ENCODE results near the gene B3GNT5.

B3GNT5 gene

DNA sequence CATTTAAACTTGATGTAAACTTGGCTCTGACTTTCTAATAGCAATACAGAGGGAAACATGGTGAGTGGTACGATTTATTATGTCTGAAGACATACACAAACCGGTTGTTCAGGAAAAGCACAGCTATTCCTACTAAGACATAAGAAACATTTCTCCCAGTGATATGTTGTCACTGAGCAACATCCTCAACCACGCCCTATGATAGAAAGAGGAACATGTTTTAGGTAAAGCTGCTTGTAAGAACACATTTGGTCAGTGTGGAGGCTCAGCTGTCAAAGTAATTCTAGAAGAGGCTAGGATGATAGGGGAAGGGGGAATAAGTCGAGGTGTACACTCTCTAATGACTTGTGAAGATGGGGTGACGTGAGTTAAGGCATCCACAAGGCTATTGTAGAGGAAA lies 42.7 kb upstream of the B3GNT5 start:
- TF ChIP-seq, protein P1, sequence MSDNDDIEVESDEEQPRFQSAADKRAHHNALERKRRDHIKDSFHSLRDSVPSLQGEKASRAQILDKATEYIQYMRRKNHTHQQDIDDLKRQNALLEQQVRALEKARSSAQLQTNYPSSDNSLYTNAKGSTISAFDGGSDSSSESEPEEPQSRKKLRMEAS (IDR thresholded peaks at IDR 0.05), result no peak
- TF ChIP-seq TAF1 (IDR thresholded peaks at IDR 0.05; ENCODE audit: low read depth) (no peak), NFIC (IDR thresholded peaks at IDR 0.05) (no peak)

DNA sequence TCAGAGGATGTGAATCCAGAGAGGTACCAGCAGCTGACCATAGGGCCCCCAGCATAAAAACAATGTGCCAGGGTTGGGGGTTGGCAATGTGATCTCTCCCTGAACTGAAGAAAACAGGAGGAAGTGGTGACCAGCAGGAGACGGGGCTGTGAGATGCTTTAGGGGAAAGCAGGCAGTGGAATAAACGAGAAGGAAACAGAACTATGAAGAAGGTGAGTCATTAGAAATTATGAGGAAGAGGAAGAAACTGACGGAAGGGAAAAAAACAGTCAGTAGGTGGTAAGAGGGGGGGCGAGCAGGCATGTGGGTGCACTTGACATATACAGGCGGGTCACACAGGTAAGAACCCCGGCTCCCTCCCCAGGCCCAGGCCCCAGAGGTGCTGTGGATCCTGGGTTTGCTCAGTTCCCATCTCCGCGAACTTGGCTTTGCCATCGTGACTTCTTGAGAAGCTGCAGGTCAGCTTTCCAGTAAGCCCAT lies 42.2 kb upstream of the B3GNT5 start:
- TF ChIP-seq RAD21 (IDR thresholded peaks at IDR 0.05; ENCODE audit: low read depth) (no peak), TAF1 (IDR thresholded peaks at IDR 0.05; ENCODE audit: low read depth) (no peak), FOXM1 (IDR thresholded peaks at IDR 0.05; ENCODE audit: borderline replicate concordance, low read depth) (no peak), CREB1 (IDR thresholded peaks at IDR 0.05; ENCODE audit: low read depth) (no peak), NFIC (IDR thresholded peaks at IDR 0.05) (no peak), EGR1 (IDR thresholded peaks at IDR 0.05) (no peak)
- TF ChIP-seq, protein P2, sequence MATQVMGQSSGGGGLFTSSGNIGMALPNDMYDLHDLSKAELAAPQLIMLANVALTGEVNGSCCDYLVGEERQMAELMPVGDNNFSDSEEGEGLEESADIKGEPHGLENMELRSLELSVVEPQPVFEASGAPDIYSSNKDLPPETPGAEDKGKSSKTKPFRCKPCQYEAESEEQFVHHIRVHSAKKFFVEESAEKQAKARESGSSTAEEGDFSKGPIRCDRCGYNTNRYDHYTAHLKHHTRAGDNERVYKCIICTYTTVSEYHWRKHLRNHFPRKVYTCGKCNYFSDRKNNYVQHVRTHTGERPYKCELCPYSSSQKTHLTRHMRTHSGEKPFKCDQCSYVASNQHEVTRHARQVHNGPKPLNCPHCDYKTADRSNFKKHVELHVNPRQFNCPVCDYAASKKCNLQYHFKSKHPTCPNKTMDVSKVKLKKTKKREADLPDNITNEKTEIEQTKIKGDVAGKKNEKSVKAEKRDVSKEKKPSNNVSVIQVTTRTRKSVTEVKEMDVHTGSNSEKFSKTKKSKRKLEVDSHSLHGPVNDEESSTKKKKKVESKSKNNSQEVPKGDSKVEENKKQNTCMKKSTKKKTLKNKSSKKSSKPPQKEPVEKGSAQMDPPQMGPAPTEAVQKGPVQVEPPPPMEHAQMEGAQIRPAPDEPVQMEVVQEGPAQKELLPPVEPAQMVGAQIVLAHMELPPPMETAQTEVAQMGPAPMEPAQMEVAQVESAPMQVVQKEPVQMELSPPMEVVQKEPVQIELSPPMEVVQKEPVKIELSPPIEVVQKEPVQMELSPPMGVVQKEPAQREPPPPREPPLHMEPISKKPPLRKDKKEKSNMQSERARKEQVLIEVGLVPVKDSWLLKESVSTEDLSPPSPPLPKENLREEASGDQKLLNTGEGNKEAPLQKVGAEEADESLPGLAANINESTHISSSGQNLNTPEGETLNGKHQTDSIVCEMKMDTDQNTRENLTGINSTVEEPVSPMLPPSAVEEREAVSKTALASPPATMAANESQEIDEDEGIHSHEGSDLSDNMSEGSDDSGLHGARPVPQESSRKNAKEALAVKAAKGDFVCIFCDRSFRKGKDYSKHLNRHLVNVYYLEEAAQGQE (IDR thresholded peaks at IDR 0.05; ENCODE audit: low read depth), result no peak
- TF ChIP-seq, protein P3, sequence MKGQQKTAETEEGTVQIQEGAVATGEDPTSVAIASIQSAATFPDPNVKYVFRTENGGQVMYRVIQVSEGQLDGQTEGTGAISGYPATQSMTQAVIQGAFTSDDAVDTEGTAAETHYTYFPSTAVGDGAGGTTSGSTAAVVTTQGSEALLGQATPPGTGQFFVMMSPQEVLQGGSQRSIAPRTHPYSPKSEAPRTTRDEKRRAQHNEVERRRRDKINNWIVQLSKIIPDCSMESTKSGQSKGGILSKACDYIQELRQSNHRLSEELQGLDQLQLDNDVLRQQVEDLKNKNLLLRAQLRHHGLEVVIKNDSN (IDR thresholded peaks at IDR 0.05), result no peak

DNA sequence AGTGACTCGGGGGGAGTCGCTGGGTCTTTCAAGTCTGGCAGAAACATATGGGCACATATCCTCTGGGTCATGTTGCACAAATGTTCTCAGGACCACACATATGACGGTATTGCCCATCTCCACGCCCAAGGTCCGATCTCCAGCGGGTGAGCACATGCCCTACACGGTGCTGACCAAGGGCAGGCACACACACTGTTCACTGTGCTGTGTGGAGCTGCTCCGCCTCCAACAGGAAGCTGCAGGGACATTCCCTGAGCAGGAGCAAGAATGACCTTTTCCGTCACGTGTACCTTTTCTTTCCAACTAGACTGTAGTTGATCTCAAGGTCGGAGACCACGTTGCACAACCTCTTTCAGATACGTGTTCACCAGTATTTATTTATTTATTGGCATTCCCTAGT lies 41.7 kb upstream of the B3GNT5 start:
- TF ChIP-seq TCF12 (IDR thresholded peaks at IDR 0.05; ENCODE audit: low read depth), result no peak
- no peak for TF ChIP-seq TAF1 (IDR thresholded peaks at IDR 0.05; ENCODE audit: low read depth)
- TF ChIP-seq CREB1 (IDR thresholded peaks at IDR 0.05; ENCODE audit: low read depth), result no peak
- TF ChIP-seq, protein P1 (IDR thresholded peaks at IDR 0.05), result 0 out of 2 replicates have a peak, but pooled peaks have one; percentile 25
- no peak for TF ChIP-seq ZBTB7A (IDR thresholded peaks at IDR 0.05; ENCODE audit: low read depth)
- no peak for TF ChIP-seq FOXM1 (IDR thresholded peaks at IDR 0.05; ENCODE audit: borderline replicate concordance, low read depth)

DNA sequence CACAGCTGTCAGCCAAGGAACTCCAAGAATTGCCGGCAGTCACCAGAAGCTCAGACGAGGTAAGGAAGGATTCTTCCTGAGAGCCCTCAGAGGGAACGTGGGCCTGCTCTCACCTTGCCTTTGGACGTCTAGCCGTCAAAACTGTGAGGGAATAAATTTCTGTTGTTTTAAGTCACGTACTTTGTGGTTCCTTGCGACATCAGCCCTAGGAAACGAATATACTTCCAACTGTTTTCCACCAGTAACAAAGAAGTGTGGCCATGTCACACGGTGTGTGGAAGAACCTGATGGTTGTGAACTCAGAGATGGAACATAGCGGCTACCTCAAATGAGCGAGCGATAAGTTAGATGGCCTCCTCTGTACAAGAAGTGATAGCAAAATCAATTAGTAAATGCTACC lies 41.0 kb upstream of the B3GNT5 start:
- no peak for TF ChIP-seq NFIC (IDR thresholded peaks at IDR 0.05)
- TF ChIP-seq RAD21 (IDR thresholded peaks at IDR 0.05; ENCODE audit: low read depth), result no peak
- no peak for TF ChIP-seq CEBPB (IDR thresholded peaks at IDR 0.05)
- TF ChIP-seq FOXM1 (IDR thresholded peaks at IDR 0.05; ENCODE audit: borderline replicate concordance, low read depth), result no peak
- no peak for TF ChIP-seq TCF12 (IDR thresholded peaks at IDR 0.05; ENCODE audit: low read depth)
- TF ChIP-seq EP300 (IDR thresholded peaks at IDR 0.05; ENCODE audit: borderline replicate concordance), result no peak
- TF ChIP-seq YY1 (IDR thresholded peaks at IDR 0.05; ENCODE audit: low read depth), result no peak
- TF ChIP-seq ZBTB7A (IDR thresholded peaks at IDR 0.05; ENCODE audit: low read depth), result no peak
- TF ChIP-seq, protein P3 (IDR thresholded peaks at IDR 0.05), result no peak
- TF ChIP-seq CREB1 (IDR thresholded peaks at IDR 0.05; ENCODE audit: low read depth), result no peak
- TF ChIP-seq TEAD4 (IDR thresholded peaks at IDR 0.05), result no peak
- TF ChIP-seq, protein P1 (IDR thresholded peaks at IDR 0.05), result no peak
- no peak for TF ChIP-seq TAF1 (IDR thresholded peaks at IDR 0.05; ENCODE audit: low read depth)
- TF ChIP-seq, protein P2 (IDR thresholded peaks at IDR 0.05; ENCODE audit: low read depth), result no peak
- TF ChIP-seq EGR1 (IDR thresholded peaks at IDR 0.05), result no peak

DNA sequence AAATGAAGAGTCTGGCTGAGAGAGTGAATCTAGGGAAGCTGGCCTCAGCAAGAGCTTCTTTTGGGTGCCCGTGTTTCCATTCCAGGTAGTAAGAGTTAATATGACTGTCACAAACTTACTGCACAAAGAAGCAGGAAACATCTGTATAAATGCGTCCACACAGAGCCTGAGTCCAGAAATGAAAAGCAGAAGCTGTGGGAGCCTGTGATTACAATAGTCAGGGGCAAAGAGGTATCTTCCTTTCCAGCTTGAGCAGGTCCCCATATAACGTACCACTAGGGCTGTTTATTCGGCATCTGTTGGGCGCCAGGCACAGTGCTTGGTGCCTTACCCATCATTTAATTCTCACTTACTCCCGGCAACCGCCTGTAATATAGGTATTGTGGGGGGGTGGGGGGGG lies 40.5 kb upstream of the B3GNT5 start:
- TF ChIP-seq TCF12 (IDR thresholded peaks at IDR 0.05; ENCODE audit: low read depth) (no peak), RAD21 (IDR thresholded peaks at IDR 0.05; ENCODE audit: low read depth) (no peak)
- TF ChIP-seq, protein P2 (IDR thresholded peaks at IDR 0.05; ENCODE audit: low read depth), result no peak
- TF ChIP-seq, protein P1 (IDR thresholded peaks at IDR 0.05), result no peak

Measured in Ishikawa (cell line).